Hematopoietic multipotent progenitor cell treated with erythropoietin and hydrocortisone succinate and interleukin-3 and kit ligand, for 6 days (in vitro differentiated cells): ENCODE results near the gene SAG.
A peak's percentile ranks its signal among the peaks of the same experiment; 100 is the strongest.

ENCODE experiments used
- DNase-seq: peaks from one replicate; pipeline ENCODE4 v3.0.0-alpha.2; 2015

Gene SAG

DNA sequence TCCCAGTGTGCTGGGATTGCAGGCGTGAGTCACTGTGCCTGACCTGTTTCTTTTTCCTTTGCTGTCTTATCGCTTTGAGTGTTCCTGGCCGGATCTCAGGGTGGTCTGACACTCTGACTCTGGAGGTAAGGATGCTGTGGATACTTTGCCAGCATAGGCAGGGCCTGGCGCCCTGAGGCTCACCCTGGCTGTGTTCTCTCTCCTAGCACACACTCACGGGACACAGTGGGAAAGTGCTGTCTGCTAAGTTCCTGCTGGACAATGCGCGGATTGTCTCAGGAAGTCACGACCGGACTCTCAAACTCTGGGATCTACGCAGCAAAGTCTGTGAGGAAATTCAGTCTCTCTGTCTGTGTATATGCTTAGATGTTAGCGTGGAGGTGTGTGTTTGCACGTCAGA lies 18.0 kb upstream of the SAG start:
- DNase-seq = no peak

DNA sequence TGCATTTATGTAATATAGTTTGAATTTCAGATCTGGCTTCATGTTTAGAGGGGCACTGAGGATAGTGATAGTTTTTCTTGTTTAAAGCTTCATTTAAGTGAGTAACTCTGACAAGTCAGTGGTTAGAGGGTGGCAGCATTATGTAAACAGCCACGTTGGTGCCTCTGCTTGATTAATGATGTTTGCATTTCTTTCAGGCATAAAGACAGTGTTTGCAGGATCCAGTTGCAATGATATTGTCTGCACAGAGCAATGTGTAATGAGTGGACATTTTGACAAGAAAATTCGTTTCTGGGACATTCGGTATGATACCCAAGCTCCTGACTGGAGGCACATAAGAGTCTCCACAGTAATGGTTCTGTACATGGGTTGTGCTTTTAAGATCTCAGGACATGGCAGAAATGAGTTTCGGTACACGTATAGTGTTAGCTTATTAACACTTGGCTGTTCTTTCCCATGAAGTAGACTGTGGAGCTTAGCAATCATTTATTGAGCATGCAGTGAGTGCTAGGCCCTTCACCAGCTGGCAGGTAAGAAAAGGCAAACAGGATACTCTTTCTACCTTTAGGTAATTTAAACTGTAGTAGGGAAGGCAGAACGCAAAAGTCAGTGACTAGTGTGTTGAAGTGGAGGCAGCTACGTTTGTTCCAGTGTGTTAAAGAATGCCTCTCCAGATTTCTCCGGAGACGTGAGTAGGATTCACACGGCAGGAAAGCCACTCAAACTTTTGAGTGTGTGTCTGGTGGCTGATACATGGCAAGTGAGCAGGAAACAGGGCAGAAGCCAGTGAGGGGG lies 17.4 kb upstream of the SAG start:
- no peak for DNase-seq

- no peak for DNase-seq
Observed at GRCh38 chr2:233295891-233296290, 11.7 kb upstream of the SAG start.

GRCh38 chr2:233297076-233297475 lies 10.5 kb upstream of the SAG start:
- no peak for DNase-seq

DNA sequence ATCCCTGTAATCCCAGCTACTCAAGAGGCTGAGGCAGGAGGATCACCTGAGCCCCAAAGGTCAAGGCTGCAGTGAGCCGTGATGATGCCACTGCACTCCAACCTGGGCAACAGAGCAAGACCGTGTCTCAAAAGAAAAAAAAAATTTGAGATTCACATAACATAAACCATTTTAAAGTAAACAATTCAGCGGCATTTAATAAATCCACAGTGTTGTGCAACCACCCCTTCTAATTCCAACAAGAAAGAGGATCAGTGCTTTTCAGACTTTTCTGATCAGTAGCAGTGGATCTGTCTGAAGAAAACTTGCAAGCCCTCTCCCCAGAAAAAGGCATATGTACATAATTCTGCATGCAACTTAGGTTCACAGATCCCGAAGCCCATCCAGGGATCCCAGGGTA lies 7.2 kb upstream of the SAG start:
- DNase-seq = no peak

GRCh38 chr2:233301248-233301647 lies 6.4 kb upstream of the SAG start:
- no peak for DNase-seq

- no peak for DNase-seq
Observed at GRCh38 chr2:233301811-233302210, 5.8 kb upstream of the SAG start.

GRCh38 chr2:233303252-233303651 lies 4.4 kb upstream of the SAG start:
- no peak for DNase-seq

GRCh38 chr2:233311241-233311926 lies 3.8 kb downstream of the SAG start:
- no peak for DNase-seq

- DNase-seq = no peak
Observed at GRCh38 chr2:233312874-233313273, 5.3 kb downstream of the SAG start.

GRCh38 chr2:233314180-233314925 lies 6.7 kb downstream of the SAG start:
- no peak for DNase-seq

DNA sequence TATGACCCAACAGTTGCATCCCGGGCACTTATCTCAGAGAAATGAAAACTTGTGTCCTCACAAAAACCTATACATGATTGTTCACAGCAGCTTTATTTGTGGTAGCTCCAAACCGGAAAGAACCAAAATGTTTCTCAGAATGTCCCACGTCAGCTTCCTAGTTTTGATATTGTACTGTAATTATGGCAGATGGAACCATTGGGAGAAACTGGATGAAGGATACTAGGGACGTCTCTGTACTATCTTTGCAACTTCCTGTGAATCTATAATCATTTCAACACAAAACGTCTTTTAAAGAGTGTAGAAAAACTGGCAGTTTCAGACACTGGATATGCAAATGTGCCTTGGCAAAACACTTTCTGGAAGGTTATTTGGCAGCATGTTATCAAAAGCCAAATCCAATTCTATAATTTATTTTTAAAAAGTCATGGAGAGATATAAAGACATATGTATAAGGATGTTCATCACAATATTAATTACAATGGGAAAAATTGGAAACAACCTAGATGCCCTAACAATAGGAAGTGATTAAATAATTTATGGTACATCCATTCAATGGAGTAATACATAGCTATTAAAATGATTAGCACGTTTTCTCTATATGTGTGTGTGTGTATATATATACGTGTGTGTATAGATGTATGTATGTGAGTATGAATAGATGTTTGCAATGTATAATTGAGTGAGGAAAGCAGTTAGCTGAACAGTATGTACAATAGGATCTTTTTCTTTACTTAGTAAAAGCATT lies 9.8 kb downstream of the SAG start:
- no peak for DNase-seq

GRCh38 chr2:233319256-233319655 lies 11.6 kb downstream of the SAG start:
- no peak for DNase-seq

DNA sequence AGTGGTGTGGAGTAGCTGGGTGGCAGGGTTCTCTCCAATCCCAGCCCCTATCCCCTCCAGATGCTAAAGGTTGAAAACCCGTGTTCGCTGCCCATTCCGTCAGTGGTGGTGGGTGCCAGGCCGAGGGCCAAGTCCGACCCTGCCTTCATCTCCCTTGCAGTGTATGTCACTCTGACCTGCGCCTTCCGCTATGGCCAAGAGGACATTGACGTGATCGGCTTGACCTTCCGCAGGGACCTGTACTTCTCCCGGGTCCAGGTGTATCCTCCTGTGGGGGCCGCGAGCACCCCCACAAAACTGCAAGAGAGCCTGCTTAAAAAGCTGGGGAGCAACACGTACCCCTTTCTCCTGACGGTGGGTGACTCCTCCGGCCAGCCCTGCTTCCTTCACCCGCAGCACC lies 12.9 kb downstream of the SAG start:
- DNase-seq = no peak

GRCh38 chr2:233321166-233321565 lies 13.6 kb downstream of the SAG start:
- no peak for DNase-seq

GRCh38 chr2:233323851-233324250 lies 16.2 kb downstream of the SAG start:
- DNase-seq = no peak

DNA sequence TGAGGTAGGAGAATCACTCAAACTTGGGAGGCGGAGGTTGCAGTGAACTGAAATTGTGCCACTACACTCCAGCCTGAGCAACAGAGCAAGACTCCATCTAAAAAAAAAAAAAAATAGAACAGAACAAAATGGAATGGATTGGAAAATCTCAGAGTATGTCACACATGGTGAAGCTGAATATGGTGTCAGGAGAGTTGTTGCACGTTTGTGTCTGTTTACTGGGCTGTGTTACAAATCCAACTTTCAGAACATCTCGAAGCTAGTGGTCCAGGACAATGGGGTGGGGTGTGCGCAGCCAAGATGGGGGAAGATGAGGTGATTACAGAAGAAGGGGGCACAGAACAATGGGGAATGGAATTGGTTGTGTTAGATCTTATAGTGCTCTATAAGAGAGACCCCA lies 17.6 kb downstream of the SAG start:
- no peak for DNase-seq

GRCh38 chr2:233325814-233326213 lies 18.2 kb downstream of the SAG start:
- no peak for DNase-seq

DNA sequence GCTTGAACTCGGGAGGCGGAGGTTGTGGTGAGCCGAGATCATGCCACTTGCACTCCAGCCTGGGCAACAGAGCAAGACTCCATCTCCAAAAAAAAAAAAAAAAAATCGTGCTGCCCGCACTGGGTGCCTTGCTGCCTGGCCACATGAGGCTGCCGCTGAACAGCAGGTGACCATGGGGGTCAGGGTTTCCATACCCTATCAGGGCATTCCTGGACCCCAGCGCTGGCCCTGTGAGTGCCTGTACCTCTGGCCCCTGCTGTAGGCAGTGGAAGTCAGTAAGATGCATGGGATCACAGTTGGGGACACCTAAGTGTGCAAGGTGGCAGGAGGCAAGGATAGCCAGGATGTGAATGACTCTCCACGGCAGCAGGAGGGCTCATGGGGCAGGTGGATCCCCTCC lies 18.9 kb downstream of the SAG start:
- DNase-seq = no peak

GRCh38 chr2:233328922-233329321 lies 21.3 kb downstream of the SAG start:
- no peak for DNase-seq

GRCh38 chr2:233329489-233330135 lies 22.0 kb downstream of the SAG start:
- no peak for DNase-seq

DNA sequence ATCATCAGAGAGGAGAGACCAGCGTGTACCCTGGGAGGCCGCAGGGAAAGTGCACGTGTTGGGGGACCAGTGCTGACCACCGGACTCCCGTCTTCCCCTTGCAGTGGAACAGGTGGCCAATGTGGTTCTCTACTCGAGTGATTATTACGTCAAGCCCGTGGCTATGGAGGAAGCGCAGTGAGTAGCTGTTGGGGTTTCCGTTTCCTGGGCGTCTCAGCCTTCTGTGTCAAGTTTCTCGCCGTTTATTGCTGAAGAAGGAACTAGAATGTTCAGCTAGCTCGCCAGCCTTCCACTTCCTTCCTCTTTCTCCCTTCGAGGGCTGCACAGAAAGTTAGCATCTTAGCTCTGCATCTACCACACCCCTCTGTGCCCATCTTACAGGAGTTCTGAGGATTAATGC lies 23.9 kb downstream of the SAG start:
- DNase-seq = peak; percentile 91

GRCh38 chr2:233332125-233332524 lies 24.5 kb downstream of the SAG start:
- DNase-seq = no peak
